Breast epithelium (tissue), 3 donors: ENCODE results near the gene EPHB3.

Experiments used
- POLR2A ChIP-seq: fragments of 450-650 bp; IDR thresholded peaks from one replicate; pipeline ENCODE4 v1.6.1; 2016; ENCODE audit warnings: antibody characterized with exemption, mild to moderate bottlenecking, moderate library complexity
- TF ChIP-seq, protein P1 (sequence below), 3 donors: fragments of 450-650 bp; IDR thresholded peaks; one replicate each; pipeline ENCODE4 v1.5.1; 2016 to 2017; ENCODE audit warnings: antibody characterized with exemption in 3 of 3, mild to moderate bottlenecking in 3 of 3, moderate library complexity in 3 of 3

DNA sequence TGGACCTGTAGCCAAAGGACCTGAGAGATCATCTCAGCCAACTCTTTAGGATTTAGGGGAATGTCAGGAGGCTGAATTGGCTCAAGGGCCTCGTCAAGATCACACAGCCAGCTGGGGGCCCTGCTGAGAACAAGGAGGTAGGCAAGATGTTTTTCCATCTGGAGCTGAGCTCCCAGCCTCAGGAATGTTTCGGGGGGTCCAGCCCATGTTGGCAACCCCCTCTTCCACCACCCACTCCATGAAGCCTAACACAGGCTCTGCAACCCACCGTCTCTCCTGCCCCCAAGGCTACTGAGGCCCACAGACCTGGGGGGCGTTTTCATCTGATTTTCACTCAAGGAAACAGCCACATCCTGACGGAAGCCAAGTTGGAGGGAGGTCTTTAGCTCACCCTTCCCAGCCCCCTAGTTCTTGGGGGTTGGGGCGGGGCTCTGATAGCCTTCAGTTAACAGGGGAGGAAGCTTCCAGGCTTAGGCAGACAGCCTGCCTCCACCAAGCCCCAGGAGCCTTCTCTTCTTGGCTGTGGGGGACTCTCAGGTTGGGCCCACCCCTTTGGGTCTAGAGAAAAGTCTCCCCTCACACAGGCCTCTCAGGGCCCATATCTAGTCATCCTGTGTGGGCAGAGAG, 48.8 kb downstream of the EPHB3 start:
- TF ChIP-seq, protein P1, sequence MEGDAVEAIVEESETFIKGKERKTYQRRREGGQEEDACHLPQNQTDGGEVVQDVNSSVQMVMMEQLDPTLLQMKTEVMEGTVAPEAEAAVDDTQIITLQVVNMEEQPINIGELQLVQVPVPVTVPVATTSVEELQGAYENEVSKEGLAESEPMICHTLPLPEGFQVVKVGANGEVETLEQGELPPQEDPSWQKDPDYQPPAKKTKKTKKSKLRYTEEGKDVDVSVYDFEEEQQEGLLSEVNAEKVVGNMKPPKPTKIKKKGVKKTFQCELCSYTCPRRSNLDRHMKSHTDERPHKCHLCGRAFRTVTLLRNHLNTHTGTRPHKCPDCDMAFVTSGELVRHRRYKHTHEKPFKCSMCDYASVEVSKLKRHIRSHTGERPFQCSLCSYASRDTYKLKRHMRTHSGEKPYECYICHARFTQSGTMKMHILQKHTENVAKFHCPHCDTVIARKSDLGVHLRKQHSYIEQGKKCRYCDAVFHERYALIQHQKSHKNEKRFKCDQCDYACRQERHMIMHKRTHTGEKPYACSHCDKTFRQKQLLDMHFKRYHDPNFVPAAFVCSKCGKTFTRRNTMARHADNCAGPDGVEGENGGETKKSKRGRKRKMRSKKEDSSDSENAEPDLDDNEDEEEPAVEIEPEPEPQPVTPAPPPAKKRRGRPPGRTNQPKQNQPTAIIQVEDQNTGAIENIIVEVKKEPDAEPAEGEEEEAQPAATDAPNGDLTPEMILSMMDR (IDR thresholded peaks at IDR 0.05) = no peak
- no peak for TF ChIP-seq POLR2A
